K562 (cell line): Measurements from ENCODE around the gene MARCHF3. TPM values are rescaled to one million over a fixed set of nuclear protein-coding genes. Genes with fewer than 3 reads are reported as not detected.

Source experiments
- ATAC-seq: fragments of 200-7000 bp; cut with Tn5 transposase; 3 replicates; pipeline ENCODE4 v1.9.1; 2020; ENCODE audit warnings: moderate library complexity
- BruUV-seq: library from RNA; stranded (reverse); fragments of 400-500 nt; replicated peaks from 2 replicates; lab custom pipeline; 2021; lab: Mats Ljungman, UMichigan
- CTCF ChIA-PET: fragments of 300-600 bp; formaldehyde crosslinking; extraction: SDS; loops from one replicate; lab custom pipeline; 2021; ENCODE audit warnings: low intra/inter-chr PET ratio; lab: Yijun Ruan, JAX
- POLR2A ChIA-PET: fragments of 300-600, 350-650 bp; sonication (Branson Sonifier 250); formaldehyde crosslinking; extraction: SDS; loops from one replicate; lab custom pipeline; 2021; ENCODE audit warnings: antibody characterized with exemption, inconsistent platforms; lab: Yijun Ruan, JAX
- DNase-seq, 4 experiments: peaks; one replicate each; pipeline versions ENCODE4 v3.0.0 to v3.0.0-alpha.2; 2011 to 2018; ENCODE audit warnings: low spot score in 3 of 4, mixed read lengths in 3 of 4; ENCODE audit errors: extremely low read depth in 1 of 4
- FAIRE-seq: peaks from 2 replicates; lab custom pipeline; 2011; peaks lifted over from hg19 to GRCh38; lab: Jason Lieb, UNC
- H2AFZ ChIP-seq: 2 replicates; pipeline ENCODE4 v1.6.0; 2011; ENCODE audit warnings: low read depth, low read length, control low read depth, inconsistent platforms
- H3K27ac ChIP-seq: fragments of 200-600 bp; 3 replicates; pipeline ENCODE4 v1.8.0; 2011; ENCODE audit warnings: low read depth, mild to moderate bottlenecking, control low read depth, inconsistent platforms, low read length, moderate library complexity, mixed read lengths; ENCODE audit errors: extremely low read depth
- H3K27me3 ChIP-seq, 2 experiments: fragments of 300-600 bp in 1 of 2; 2 replicates in 1 of 2; 3 replicates in 1 of 2; pipeline versions ENCODE4 v1.6.0 to v1.8.0; 2011; ENCODE audit warnings: inconsistent platforms in 2 of 2, low read length in 2 of 2, mild to moderate bottlenecking in 1 of 2, mixed read lengths in 1 of 2, moderate library complexity in 1 of 2; ENCODE audit not compliant: control insufficient read depth in 2 of 2, insufficient read depth in 2 of 2
- H3K36me3 ChIP-seq: fragments of 300-600 bp; 3 replicates; pipeline ENCODE4 v1.8.0; 2011; ENCODE audit warnings: mild to moderate bottlenecking, low read length, inconsistent platforms; ENCODE audit not compliant: control insufficient read depth, insufficient read depth
- H3K4me1 ChIP-seq, 2 experiments: fragments of 200-600 bp in 1 of 2; replicated peaks in 1 of 2; 2 replicates in 1 of 2; 3 replicates in 1 of 2; pipeline versions ENCODE4 v1.5.1 to v1.8.0; 2011; ENCODE audit warnings: inconsistent platforms in 2 of 2, low read length in 2 of 2, mild to moderate bottlenecking in 1 of 2, mixed read lengths in 1 of 2, moderate library complexity in 1 of 2; ENCODE audit not compliant: control insufficient read depth in 2 of 2, insufficient read depth in 2 of 2
- H3K4me2 ChIP-seq: 2 replicates; pipeline ENCODE4 v1.6.1; 2011; ENCODE audit warnings: low read length, control low read depth, inconsistent platforms, mixed read lengths; ENCODE audit not compliant: insufficient read depth
- H3K4me3 ChIP-seq: fragments of 200-600 bp; sonication (generic), shearing (Covaris generic); 2 replicates; pipeline ENCODE4 v1.5.1; 2016; ENCODE audit warnings: control low read depth, inconsistent platforms
- H3K79me2 ChIP-seq: fragments of 200-600 bp; 3 replicates; pipeline ENCODE4 v1.8.0; 2011; ENCODE audit warnings: low read length, inconsistent platforms; ENCODE audit not compliant: control insufficient read depth, insufficient read depth
- H3K9ac ChIP-seq, 2 experiments: 2 replicates each; pipeline versions ENCODE4 v1.6.0 to v1.6.1; 2011; ENCODE audit warnings: low read depth in 2 of 2, low read length in 2 of 2, control low read depth in 1 of 2, inconsistent platforms in 1 of 2, mild to moderate bottlenecking in 1 of 2, mixed read lengths in 1 of 2; ENCODE audit not compliant: insufficient read depth in 1 of 2
- H3K9me1 ChIP-seq: one replicate; pipeline ENCODE4 v1.6.0; 2011; ENCODE audit warnings: inconsistent platforms, mild to moderate bottlenecking, low read length, moderate library complexity; ENCODE audit not compliant: control insufficient read depth, insufficient read depth
- H3K9me3 ChIP-seq: replicated peaks from 2 replicates; pipeline ENCODE4 v1.5.1; 2011; ENCODE audit warnings: low read depth, low read length, inconsistent platforms; ENCODE audit not compliant: control insufficient read depth, insufficient read depth
- H4K20me1 ChIP-seq: replicated peaks from 2 replicates; pipeline ENCODE4 v1.6.1; 2011; ENCODE audit warnings: low read length, inconsistent platforms, mixed read lengths; ENCODE audit not compliant: control insufficient read depth, insufficient read depth
- POLR2AphosphoS2 ChIP-seq: IDR thresholded peaks from 2 replicates; pipeline ENCODE4 v1.6.1; 2012; ENCODE audit warnings: low read length, improper control_type of control experiment
- ZNF431 ChIP-seq: sonication (generic); formaldehyde crosslinking; IDR thresholded peaks from 2 replicates; pipeline ENCODE4 v1.8.0; 2022; ENCODE audit warnings: mild to moderate bottlenecking, missing genetic modification reagents
- WGBS: fragments of 100-300 bp; shearing (Covaris generic); methylation state at CpG from one replicate; pipeline ENCODE4 v1.1.6; 2016; ENCODE audit warnings: low coverage, mixed read lengths; ENCODE audit not compliant: insufficient coverage; ENCODE audit errors: missing lambda C conversion rate; 5-methylcytosine and 5-hydroxymethylcytosine counted together
- in situ Hi-C: fragments of 300-500 bp; cut with MboI; formaldehyde crosslinking; loops from 4 replicates; pipeline ENCODE4 v1.15.0; 2018; ENCODE audit warnings: inconsistent platforms, mixed read lengths
- intact Hi-C: fragments of 100-400 bp; cut with micrococcal nuclease; formaldehyde crosslinking; loops from 2 replicates; pipeline ENCODE4 v1.14.2; 2022
- polyA plus RNA-seq, 8 experiments: library from polyadenylated mRNA; depleted of rRNA in 4 of 8; stranded (reverse) in 5 of 8; unstranded in 3 of 8; fragments of >200 nt; fragmentation: Nextera tagmentation in 2 of 8; fragmentation: Illumina TruSeq in 1 of 8; extraction: Ambion mirVana in 2 of 8; extraction: Trizol in 1 of 8; gene quantifications; 2 replicates each; pipeline versions ENCODE4 v1.2.1 to v1.2.3, GENCODE V29; 2011 to 2014; ENCODE audit warnings: inconsistent platforms in 1 of 8, missing spikeins in 1 of 8
- total RNA-seq, 7 experiments: library from RNA; depleted of rRNA in 6 of 7; stranded (reverse); fragments of >200 nt in 6 of 7; fragmentation: Illumina TruSeq in 2 of 7; extraction: Trizol in 2 of 7; gene quantifications; 2 replicates each; pipeline versions ENCODE4 v1.2.1 to v1.2.3, GENCODE V29; 2011 to 2021; ENCODE audit warnings: low replicate concordance in 1 of 7
- TF ChIP-seq, protein P1 (sequence below): sonication (generic); formaldehyde crosslinking; IDR thresholded peaks from 2 replicates; pipeline ENCODE4 v1.8.0; 2022; ENCODE audit warnings: mild to moderate bottlenecking, low read depth, missing genetic modification reagents
- TF ChIP-seq, protein P2 (sequence below): fragments of 250-450 bp; sonication (Bioruptor Pico); IDR thresholded peaks from 2 replicates; pipeline ENCODE4 v1.6.1; 2021; ENCODE audit warnings: mild to moderate bottlenecking

MARCHF3 gene
- total and polyA plus RNA-seq, 9 of the 15 experiments (the other 6 are each of a cell fraction or from before 2014, with no cell fraction given), result 5.6 to 37.4 (median 16.5) TPM

DNA sequence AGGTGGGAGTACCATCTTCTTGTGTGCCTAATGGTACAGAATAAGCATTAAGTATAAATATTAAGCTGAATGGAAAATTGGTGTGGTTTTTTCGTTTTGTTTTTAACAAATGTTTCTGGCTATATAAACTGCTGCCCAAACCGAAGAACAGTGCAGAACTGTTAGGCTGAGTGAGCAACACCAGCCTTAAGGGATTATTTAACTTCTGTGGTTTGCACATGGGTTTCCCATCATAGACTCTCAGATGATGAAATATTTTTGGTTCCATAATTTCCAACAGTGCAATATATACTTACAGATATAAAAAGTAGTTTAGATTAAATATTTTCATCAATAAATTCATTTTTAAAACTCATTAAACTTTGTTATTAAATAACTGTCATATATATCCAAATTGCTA is 26.5 kb upstream of the MARCHF3 start (continued):
- TF ChIP-seq, protein P1, sequence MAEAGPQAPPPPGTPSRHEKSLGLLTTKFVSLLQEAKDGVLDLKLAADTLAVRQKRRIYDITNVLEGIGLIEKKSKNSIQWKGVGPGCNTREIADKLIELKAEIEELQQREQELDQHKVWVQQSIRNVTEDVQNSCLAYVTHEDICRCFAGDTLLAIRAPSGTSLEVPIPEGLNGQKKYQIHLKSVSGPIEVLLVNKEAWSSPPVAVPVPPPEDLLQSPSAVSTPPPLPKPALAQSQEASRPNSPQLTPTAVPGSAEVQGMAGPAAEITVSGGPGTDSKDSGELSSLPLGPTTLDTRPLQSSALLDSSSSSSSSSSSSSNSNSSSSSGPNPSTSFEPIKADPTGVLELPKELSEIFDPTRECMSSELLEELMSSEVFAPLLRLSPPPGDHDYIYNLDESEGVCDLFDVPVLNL, result no peak
- TF ChIP-seq, protein P2, sequence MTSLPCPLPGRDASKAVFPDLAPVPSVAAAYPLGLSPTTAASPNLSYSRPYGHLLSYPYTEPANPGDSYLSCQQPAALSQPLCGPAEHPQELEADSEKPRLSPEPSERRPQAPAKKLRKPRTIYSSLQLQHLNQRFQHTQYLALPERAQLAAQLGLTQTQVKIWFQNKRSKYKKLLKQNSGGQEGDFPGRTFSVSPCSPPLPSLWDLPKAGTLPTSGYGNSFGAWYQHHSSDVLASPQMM (CRISPR knock-in tag), result no peak

DNA sequence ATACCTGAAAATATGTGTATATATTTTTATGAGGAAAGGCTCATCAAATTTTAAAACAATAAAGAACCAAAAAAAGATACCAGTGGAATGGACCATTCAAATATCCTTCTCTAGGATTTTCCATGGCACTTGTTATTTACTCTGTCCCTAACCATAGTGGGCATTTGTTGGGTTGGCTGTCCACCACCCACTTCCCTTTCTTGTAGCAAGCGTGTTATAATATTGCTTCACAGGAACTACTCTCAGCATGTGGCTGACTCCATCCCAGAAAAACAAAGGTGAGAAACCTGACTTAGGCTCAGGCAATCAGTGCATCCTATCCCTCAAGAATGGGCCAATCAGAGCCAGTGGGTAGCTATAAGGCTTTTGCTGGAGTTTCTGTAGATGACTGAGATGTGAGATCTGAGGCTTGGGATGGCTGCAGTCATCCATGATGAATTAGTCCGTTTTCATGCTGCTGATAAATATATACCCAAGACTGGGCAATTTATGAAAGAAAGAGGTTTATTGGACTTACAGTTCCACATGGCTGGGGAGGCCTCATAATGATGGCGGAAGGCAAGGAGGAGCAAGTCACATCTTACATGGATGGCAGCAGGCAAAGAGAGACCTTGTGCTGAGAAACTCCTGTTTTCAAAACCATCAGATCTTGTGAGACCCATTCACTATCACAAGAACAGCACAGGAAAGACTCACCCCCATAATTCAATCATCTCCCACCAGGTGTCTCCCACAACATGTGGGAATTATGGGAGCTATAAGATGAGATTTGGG is 25.7 kb upstream of the MARCHF3 start:
- Histone ChIP-seq H3K4me2 (no peak overlapping the region), H3K4me3 (no peak overlapping the region), H3K36me3 (no peaks in the 10 kb centered on the region; the same call in 2 of the 3 replicates), H3K27me3 (no peaks in the 10 kb centered on the region), H3K79me2 (no peaks in the 10 kb centered on the region), H3K9me1 (no peaks in the 10 kb centered on the region), H4K20me1 (no peaks in the 10 kb centered on the region), H3K27ac (no peak overlapping the region), H2AFZ (no peak overlapping the region), H3K4me1 (no peaks in the 10 kb centered on the region), H3K9ac (no peak overlapping the region), H3K9me3 (no peaks in the 10 kb centered on the region)
- DNase-seq, result no peak
- BruUV-seq, result no TSS peak
- no peak for ATAC-seq
- ChIA-PET CTCF (interaction anchor here (0.6 kb wide), 1 partner anchor 386 kb away, joined by 3 read pairs; no protein-coding TSS in a partner anchor), POLR2A (interaction anchor here (1.0 to 1.4 kb wide), 2 partner anchors 32 to 174 kb away, joined by 3 read pairs; no protein-coding TSS in a partner anchor)
- intact Hi-C loops, result no loop called here
- 53% methylated on average over 3 of the region's 3 CpGs for WGBS
- TF ChIP-seq ZNF431 (peak; percentile 96), POLR2AphosphoS2 (no peak)
- in situ Hi-C loops, result no loop called here
- FAIRE-seq, result no peak
